HG03108 (cell line): ENCODE data around the gene FAM133A.

Source experiments
- ATAC-seq: cut with Tn5 transposase; IDR thresholded peaks from one replicate; pipeline ENCODE4 v1.9.1; 2021; ENCODE audit warnings: moderate library complexity; ENCODE audit not compliant: unreplicated experiment

The FAM133A gene

DNA sequence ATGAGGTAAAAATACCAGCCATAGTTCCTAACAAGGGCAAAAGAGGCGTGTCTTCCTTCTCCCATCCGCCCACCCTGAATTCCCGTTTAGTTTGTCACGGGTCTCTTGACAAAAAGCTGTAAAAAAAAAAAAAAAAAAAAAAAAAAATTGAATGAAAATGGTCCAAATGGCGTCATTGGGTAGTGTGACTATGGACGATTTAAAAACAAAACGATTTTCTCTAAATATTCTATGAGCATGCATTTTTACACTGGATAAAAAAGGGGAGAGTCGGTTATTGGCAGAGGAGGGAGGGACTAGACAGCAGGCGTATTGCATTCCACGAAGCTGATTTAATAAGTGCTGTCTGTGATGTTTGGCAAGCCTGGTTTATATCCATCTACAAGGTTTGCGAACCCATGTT, at the start of gene FAM133A:
TSS of gene FAM133A (plus strand) at position 338 of the 403 bp plus-strand sequence. CDS start 35,214 bp downstream, outside the sequence.
- no peak for ATAC-seq

DNA sequence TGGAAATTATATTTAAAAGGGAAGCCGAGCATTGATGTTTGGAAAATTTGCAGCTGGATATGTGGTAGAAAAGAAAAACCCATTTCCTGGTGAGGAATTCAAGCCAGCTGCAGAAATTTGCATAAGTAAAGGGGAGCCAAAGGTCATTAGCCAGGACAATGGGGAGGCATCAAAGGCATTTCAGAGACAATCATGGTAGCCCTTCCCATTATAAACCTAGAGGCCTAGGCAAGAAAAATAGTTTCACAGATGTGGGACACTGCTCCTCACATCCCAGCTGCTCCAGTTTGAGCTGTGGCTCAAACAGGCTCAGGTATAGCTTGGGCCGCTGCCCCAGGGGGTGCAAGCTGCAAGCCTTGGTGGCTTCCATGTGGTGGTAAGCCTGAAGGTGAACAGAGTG, 36.4 kb upstream of the FAM133A start:
- ATAC-seq = no peak

DNA sequence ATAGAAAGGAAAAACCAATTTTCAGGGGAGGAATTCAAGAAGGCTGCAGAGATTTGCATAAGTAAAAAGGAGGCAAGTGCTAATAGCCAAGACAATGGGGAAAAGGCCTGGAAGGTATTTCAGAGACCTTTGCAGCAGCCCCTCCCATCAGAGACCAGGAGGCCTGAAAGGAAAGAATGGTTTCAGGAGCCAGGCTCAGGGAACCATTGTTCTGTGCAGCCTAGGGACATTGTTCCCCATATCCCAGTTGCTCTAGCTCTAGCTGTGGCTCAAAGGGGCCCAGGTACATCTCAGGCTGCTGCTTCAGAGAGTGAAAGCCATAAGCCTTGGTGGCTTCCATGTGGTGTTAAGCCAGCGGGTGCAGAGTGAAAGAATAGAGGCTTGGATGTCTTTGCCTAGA, 24.6 kb upstream of the FAM133A start:
- ATAC-seq = no peak

- no peak for ATAC-seq
These were observed 13.4 kb upstream of the FAM133A start for GRCh38 chrX:93660575-93660974.

- no peak for ATAC-seq
These were observed 744 bp upstream of the FAM133A start, which contains the start of gene NAP1L3 for GRCh38 chrX:93673056-93673868. TSS of gene NAP1L3 (minus strand) at chrX:93673578. CDS start at chrX:93673304, 274 bp downstream.

DNA sequence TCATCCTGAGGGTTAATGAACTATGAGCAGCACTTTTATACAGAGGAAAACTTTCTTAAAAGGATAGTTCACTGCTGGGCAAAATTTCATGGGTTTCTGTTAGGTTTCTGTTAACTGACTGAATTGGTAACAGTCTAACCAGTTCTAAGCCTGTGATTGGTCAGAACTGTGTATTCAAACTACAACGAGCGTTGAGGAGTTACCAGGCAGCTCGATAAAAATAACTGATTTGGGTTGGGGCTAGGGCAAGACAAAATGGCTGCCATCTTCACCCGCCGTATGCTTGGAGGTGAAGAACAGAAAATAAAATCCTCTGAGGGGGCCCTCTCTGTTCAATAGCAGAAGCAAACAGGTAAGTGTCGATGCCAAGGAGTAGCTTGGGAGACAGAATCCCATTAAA, 22.0 kb downstream of the FAM133A start:
- no peak for ATAC-seq

DNA sequence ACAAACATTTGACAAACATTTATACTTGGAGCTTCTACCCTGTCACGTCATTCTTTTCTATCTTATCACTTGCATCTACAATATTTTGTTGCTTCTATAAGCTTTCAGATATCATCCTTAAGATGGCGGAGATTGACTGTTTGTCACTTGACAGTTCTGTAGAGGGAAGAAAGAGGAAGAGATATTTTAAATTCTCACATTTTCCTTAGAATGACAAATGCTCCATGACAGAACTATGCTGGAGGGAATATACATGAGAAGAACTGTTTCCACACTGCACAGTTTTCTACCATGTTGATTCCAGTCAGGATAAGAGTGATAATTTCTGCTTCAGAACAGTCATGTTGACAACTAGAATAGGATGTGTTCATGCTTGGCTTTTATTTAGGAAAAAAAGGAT, 29.7 kb downstream of the FAM133A start:
- ATAC-seq = no peak

- ATAC-seq = no peak
These were observed 37.1 kb downstream of the FAM133A start for GRCh38 chrX:93711076-93711475.

DNA sequence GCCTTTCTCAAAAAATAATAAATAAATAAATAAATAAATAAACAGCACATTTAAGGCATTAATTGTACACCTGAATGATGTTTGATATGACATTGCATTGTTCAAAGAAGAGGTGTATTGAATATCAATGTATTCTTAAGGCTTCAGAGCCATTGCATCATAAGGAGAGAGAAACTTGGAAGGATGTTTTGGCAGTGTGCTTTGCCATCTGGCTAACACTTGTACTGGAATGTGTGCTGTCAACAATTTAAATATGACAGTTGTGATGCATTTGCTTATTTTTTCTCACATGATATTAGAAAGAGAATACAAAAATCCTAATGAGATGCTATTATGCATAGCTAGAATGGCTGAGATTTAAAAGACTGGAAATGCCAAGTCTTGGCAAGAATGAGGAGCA, 67.8 kb downstream of the FAM133A start:
- ATAC-seq = no peak

DNA sequence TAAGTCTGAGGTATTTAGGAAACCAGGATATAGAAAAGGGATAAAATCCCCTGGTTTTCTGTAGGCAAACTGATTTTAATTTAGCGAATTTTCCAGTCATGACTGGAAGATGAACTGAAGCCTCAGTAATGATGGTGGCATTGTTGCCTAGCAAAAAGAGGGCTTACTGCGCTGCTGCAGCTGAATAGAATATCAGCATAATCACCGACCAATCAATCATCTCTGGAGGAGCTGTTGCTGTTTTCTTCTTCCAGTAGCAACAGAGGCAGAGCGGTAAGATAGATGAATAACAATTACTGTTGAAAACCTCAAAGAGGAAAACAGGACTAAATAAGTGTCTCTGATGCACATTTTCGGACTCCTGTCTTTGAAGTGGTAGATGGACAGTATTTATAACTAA, 86.2 kb downstream of the FAM133A start:
- no peak for ATAC-seq
